Measurements from ENCODE around the gene LRRC1. TPM values are rescaled to one million over a fixed set of nuclear protein-coding genes. Genes with fewer than 3 reads are reported as not detected.

Gene LRRC1
- total and polyA plus RNA-seq, 9 donors: 6.4 to 11.7 (median 8.0) TPM

- DNase-seq: no peak
- H3K27ac ChIP-seq (ENCODE audit: low read length): no peak overlapping the region
- H3K36me3 ChIP-seq (ENCODE audit: control insufficient read depth, insufficient read depth, low read length): no peaks in the 10 kb centered on the region
- H3K4me3 ChIP-seq (ENCODE audit: low read length): no peak overlapping the region
- H3K27me3 ChIP-seq (ENCODE audit: control insufficient read depth, insufficient read depth, low read length): no peaks in the 10 kb centered on the region
- 93% methylated on average over 2 of the region's 5 CpGs for whole genome bisulfite sequencing (ENCODE audit: insufficient coverage)
- peaks cover 5% of the 10 kb centered on the region for H3K4me1 ChIP-seq (ENCODE audit: control insufficient read depth, insufficient read depth, low read length)
- no peaks in the 10 kb centered on the region for H3K9me3 ChIP-seq (replicated peaks; ENCODE audit: control insufficient read depth, low read depth, low read length)
Measured at GRCh38 chr6:53854843-53855567, 60.2 kb downstream of the LRRC1 start.

- 80% methylated on average over 1 of the region's 2 CpGs for WGBS (ENCODE audit: insufficient coverage)
Measured at GRCh38 chr6:53855940-53856339, 61.1 kb downstream of the LRRC1 start.

GRCh38 chr6:53857318-53858094 lies 62.7 kb downstream of the LRRC1 start:
- Histone ChIP-seq H3K4me1 (ENCODE audit: control insufficient read depth, insufficient read depth, low read length) (peaks cover 6% of the 10 kb centered on the region), H3K36me3 (ENCODE audit: control insufficient read depth, insufficient read depth, low read length) (no peaks in the 10 kb centered on the region), H3K27ac (ENCODE audit: low read length) (no peak overlapping the region), H3K27me3 (ENCODE audit: control insufficient read depth, insufficient read depth, low read length) (no peaks in the 10 kb centered on the region), H3K9me3 (replicated peaks; ENCODE audit: control insufficient read depth, low read depth, low read length) (no peaks in the 10 kb centered on the region), H3K4me3 (ENCODE audit: low read length) (no peak overlapping the region)
- 90% methylated on average over 4 of the region's 8 CpGs for WGBS (ENCODE audit: insufficient coverage)
- DNase-seq: no peak

More at GRCh38 chr6:53855940-53856339, 61.1 kb downstream of the LRRC1 start:
- DNase-seq: no peak
- H3K27ac ChIP-seq (ENCODE audit: low read length): no peak overlapping the region
- H3K27me3 ChIP-seq (ENCODE audit: control insufficient read depth, insufficient read depth, low read length): no peaks in the 10 kb centered on the region
- no peaks in the 10 kb centered on the region for H3K9me3 ChIP-seq (replicated peaks; ENCODE audit: control insufficient read depth, low read depth, low read length)
- peaks cover 5% of the 10 kb centered on the region for H3K4me1 ChIP-seq (ENCODE audit: control insufficient read depth, insufficient read depth, low read length)
- H3K36me3 ChIP-seq (ENCODE audit: control insufficient read depth, insufficient read depth, low read length): no peaks in the 10 kb centered on the region
- H3K4me3 ChIP-seq (ENCODE audit: low read length): no peak overlapping the region

- H3K27ac ChIP-seq (ENCODE audit: low read length): no peak overlapping the region
- H3K36me3 ChIP-seq (ENCODE audit: control insufficient read depth, insufficient read depth, low read length): no peaks in the 10 kb centered on the region
- DNase-seq: no peak
- H3K4me1 ChIP-seq (ENCODE audit: control insufficient read depth, insufficient read depth, low read length): peaks cover 11% of the 10 kb centered on the region
- no peaks in the 10 kb centered on the region for H3K9me3 ChIP-seq (replicated peaks; ENCODE audit: control insufficient read depth, low read depth, low read length)
- no peak overlapping the region for H3K4me3 ChIP-seq (ENCODE audit: low read length)
- no peaks in the 10 kb centered on the region for H3K27me3 ChIP-seq (ENCODE audit: control insufficient read depth, insufficient read depth, low read length)
Measured at GRCh38 chr6:53858196-53858595, 63.4 kb downstream of the LRRC1 start.

GRCh38 chr6:53858913-53859312 lies 64.1 kb downstream of the LRRC1 start:
- no peaks in the 10 kb centered on the region for H3K36me3 ChIP-seq (ENCODE audit: control insufficient read depth, insufficient read depth, low read length)
- no peaks in the 10 kb centered on the region for H3K9me3 ChIP-seq (replicated peaks; ENCODE audit: control insufficient read depth, low read depth, low read length)
- no CpG with 5 or more reads among the region's 3 CpGs for WGBS (ENCODE audit: insufficient coverage)
- H3K4me1 ChIP-seq (ENCODE audit: control insufficient read depth, insufficient read depth, low read length): peaks cover 14% of the 10 kb centered on the region
- H3K27me3 ChIP-seq (ENCODE audit: control insufficient read depth, insufficient read depth, low read length): no peaks in the 10 kb centered on the region
- no peak overlapping the region for H3K27ac ChIP-seq (ENCODE audit: low read length)
- DNase-seq: no peak
- no peak overlapping the region for H3K4me3 ChIP-seq (ENCODE audit: low read length)

- 84% methylated on average over 2 of the region's 2 CpGs for WGBS (ENCODE audit: insufficient coverage)
- Histone ChIP-seq H3K4me1 (ENCODE audit: control insufficient read depth, insufficient read depth, low read length) (peaks cover 17% of the 10 kb centered on the region), H3K9me3 (replicated peaks; ENCODE audit: control insufficient read depth, low read depth, low read length) (no peaks in the 10 kb centered on the region)
Measured at GRCh38 chr6:53860511-53860910, 65.7 kb downstream of the LRRC1 start.

GRCh38 chr6:53861518-53861917 lies 66.7 kb downstream of the LRRC1 start:
- peaks cover 14% of the 10 kb centered on the region for H3K4me1 ChIP-seq (ENCODE audit: control insufficient read depth, insufficient read depth, low read length)
- H3K27ac ChIP-seq (ENCODE audit: low read length): no peak overlapping the region
- no peak for DNase-seq

More at GRCh38 chr6:53860511-53860910, 65.7 kb downstream of the LRRC1 start:
- no peak for DNase-seq
- Histone ChIP-seq H3K4me3 (ENCODE audit: low read length) (no peak overlapping the region), H3K27ac (ENCODE audit: low read length) (no peak overlapping the region), H3K36me3 (ENCODE audit: control insufficient read depth, insufficient read depth, low read length) (no peaks in the 10 kb centered on the region), H3K27me3 (ENCODE audit: control insufficient read depth, insufficient read depth, low read length) (no peaks in the 10 kb centered on the region)

GRCh38 chr6:53862662-53863462 lies 68.1 kb downstream of the LRRC1 start:
- Histone ChIP-seq H3K9me3 (replicated peaks; ENCODE audit: control insufficient read depth, low read depth, low read length) (no peaks in the 10 kb centered on the region), H3K4me3 (ENCODE audit: low read length) (no peak overlapping the region), H3K27me3 (ENCODE audit: control insufficient read depth, insufficient read depth, low read length) (no peaks in the 10 kb centered on the region), H3K4me1 (ENCODE audit: control insufficient read depth, insufficient read depth, low read length) (peaks cover 14% of the 10 kb centered on the region), H3K27ac (ENCODE audit: low read length) (peak overlapping the region; percentile 60), H3K36me3 (ENCODE audit: control insufficient read depth, insufficient read depth, low read length) (no peaks in the 10 kb centered on the region)
- no CpG with 5 or more reads among the region's 7 CpGs for WGBS (ENCODE audit: insufficient coverage)
- peak; percentile 87 for DNase-seq

More at GRCh38 chr6:53861518-53861917, 66.7 kb downstream of the LRRC1 start:
- Histone ChIP-seq H3K36me3 (ENCODE audit: control insufficient read depth, insufficient read depth, low read length) (no peaks in the 10 kb centered on the region), H3K4me3 (ENCODE audit: low read length) (no peak overlapping the region), H3K9me3 (replicated peaks; ENCODE audit: control insufficient read depth, low read depth, low read length) (no peaks in the 10 kb centered on the region), H3K27me3 (ENCODE audit: control insufficient read depth, insufficient read depth, low read length) (no peaks in the 10 kb centered on the region)
- WGBS (ENCODE audit: insufficient coverage): 79% methylated on average over 3 of the region's 3 CpGs

GRCh38 chr6:53864781-53865180 lies 70.0 kb downstream of the LRRC1 start:
- Histone ChIP-seq H3K36me3 (ENCODE audit: control insufficient read depth, insufficient read depth, low read length) (no peaks in the 10 kb centered on the region), H3K4me3 (ENCODE audit: low read length) (no peak overlapping the region), H3K27me3 (ENCODE audit: control insufficient read depth, insufficient read depth, low read length) (no peaks in the 10 kb centered on the region), H3K9me3 (replicated peaks; ENCODE audit: control insufficient read depth, low read depth, low read length) (no peaks in the 10 kb centered on the region), H3K27ac (ENCODE audit: low read length) (no peak overlapping the region), H3K4me1 (ENCODE audit: control insufficient read depth, insufficient read depth, low read length) (peaks cover 14% of the 10 kb centered on the region)
- no peak for DNase-seq
- 100% methylated on average over 3 of the region's 5 CpGs for WGBS (ENCODE audit: insufficient coverage)

GRCh38 chr6:53866226-53866625 lies 71.4 kb downstream of the LRRC1 start:
- no peak for DNase-seq
- Histone ChIP-seq H3K36me3 (ENCODE audit: control insufficient read depth, insufficient read depth, low read length) (no peaks in the 10 kb centered on the region), H3K9me3 (replicated peaks; ENCODE audit: control insufficient read depth, low read depth, low read length) (no peaks in the 10 kb centered on the region), H3K4me1 (ENCODE audit: control insufficient read depth, insufficient read depth, low read length) (peaks cover 14% of the 10 kb centered on the region), H3K27me3 (ENCODE audit: control insufficient read depth, insufficient read depth, low read length) (no peaks in the 10 kb centered on the region), H3K27ac (ENCODE audit: low read length) (no peak overlapping the region), H3K4me3 (ENCODE audit: low read length) (no peak overlapping the region)
- 45% methylated on average over 4 of the region's 4 CpGs for WGBS (ENCODE audit: insufficient coverage)

Data from muscle of leg (tissue), 11 donors.